ENCODE results near the gene TIGD3. TPM values are rescaled to one million over a fixed set of nuclear protein-coding genes. Genes with fewer than 3 reads are reported as not detected.

Gene TIGD3
- total and polyA plus RNA-seq, 9 of the 15 experiments (the other 6 are each of a cell fraction or from before 2014, with no cell fraction given): 0.06 to 1.3 (median 0.56) TPM

DNA sequence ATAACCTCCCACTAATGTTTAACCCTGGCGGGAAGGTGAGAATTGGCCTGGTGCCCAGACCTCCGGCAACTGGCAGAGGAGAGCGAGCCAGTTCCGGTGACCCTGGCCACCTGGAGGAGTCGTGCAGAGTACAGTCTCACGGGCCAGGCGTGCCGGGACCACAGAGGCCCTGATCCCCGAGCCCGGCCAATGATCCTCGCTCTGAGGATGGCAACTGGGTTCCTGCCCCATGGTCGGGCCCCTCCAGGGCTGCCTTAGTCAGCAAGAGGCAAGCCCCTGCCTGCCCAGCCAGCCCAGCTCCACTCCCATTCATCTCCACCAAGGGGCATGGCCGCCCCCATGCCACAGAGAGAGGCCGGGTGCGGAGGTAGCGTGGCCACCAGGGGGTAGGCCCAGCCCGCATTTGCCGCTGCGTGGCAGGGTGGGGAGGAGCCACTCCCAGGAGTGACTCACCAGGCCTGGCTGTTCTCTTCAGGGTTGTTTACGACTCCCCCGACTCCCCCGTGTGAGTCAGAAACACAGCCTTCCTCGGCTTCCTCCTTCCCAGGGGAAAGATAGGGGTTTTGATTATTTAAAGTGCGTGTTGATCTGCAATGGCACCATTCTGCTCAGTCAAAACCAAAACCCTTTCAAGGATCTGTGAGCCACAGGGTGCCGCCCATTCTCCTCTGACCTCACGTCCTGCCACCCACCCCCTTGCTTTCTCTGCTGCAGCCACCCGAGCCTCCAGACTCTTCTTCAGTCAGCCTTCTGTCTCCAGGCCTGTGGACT, 27.7 kb downstream of the TIGD3 start, which contains the start of gene SLC25A45 (continued):
- TF ChIP-seq HDAC6 (IDR thresholded peaks at IDR 0.05; ENCODE audit: low read depth, low read length) (no peak), BRD4 (IDR thresholded peaks at IDR 0.05) (no peak), ATF6 (CRISPR knock-in tag; IDR thresholded peaks at IDR 0.05) (no peak), ZNF24 (IDR thresholded peaks at IDR 0.05) (0 out of 2 replicates have a peak, but pooled peaks have one; percentile 12), ZNF75A (CRISPR knock-in tag; IDR thresholded peaks at IDR 0.05) (0 out of 2 replicates have a peak, but pooled peaks have one; percentile 31), KLF1 (tag; IDR thresholded peaks at IDR 0.05) (peak; percentile 88), DNMT1 (IDR thresholded peaks at IDR 0.05) (0 out of 2 replicates have a peak, but pooled peaks have one; percentile 43), ZNF140 (CRISPR knock-in tag; IDR thresholded peaks at IDR 0.05) (no peak), EHMT2 (IDR thresholded peaks at IDR 0.05) (peak; percentile 38; the same call in 1 of the 2 replicates), ZNF609 (CRISPR knock-in tag; IDR thresholded peaks at IDR 0.05; ENCODE audit: borderline replicate concordance) (no peak), ARHGAP35 (IDR thresholded peaks at IDR 0.05; ENCODE audit: partially characterized antibody) (no peak), LCOR (CRISPR knock-in tag; IDR thresholded peaks at IDR 0.05) (0 out of 2 replicates have a peak, but pooled peaks have one; percentile 35), TSHZ1 (CRISPR knock-in tag; IDR thresholded peaks at IDR 0.05) (peak; percentile 70; the same call in 1 of the 2 replicates), TFAM (CRISPR knock-in tag; conservative IDR thresholded peaks at IDR 0.05) (no peak), E4F1 (CRISPR knock-in tag; IDR thresholded peaks at IDR 0.05; ENCODE audit: borderline replicate concordance) (no peak)
